Stomach (tissue), 9 donors: ENCODE data around the gene UGGT2. TPM values are rescaled to one million over a fixed set of nuclear protein-coding genes. Genes with fewer than 3 reads are reported as not detected.

Source experiments
- DNase-seq, 2 donors: peaks; one replicate each; pipeline versions ENCODE4 v3.0.0 to v3.0.0-alpha.2; 2013 to 2019
- H3K27ac ChIP-seq, 5 donors: fragments of 200-600 bp in 4 of 5; sonication (generic) in 4 of 5; one replicate each; pipeline ENCODE4 v1.5.1; 2013 to 2019; ENCODE audit warnings: mild to moderate bottlenecking in 1 of 5, moderate library complexity in 1 of 5
- H3K27me3 ChIP-seq, 3 donors: fragments of 200-600 bp; sonication (generic); one replicate each; pipeline ENCODE4 v1.5.1; 2017 to 2019; ENCODE audit warnings: mixed run types in 1 of 3
- H3K36me3 ChIP-seq, 4 donors: fragments of 200-600 bp; sonication (generic); 1 replicate in 3 of 4; 2 replicates in 1 of 4; pipeline ENCODE4 v1.5.1; 2016 to 2019
- H3K4me1 ChIP-seq, 4 donors: fragments of 200-600 bp; sonication (generic); one replicate each; pipeline ENCODE4 v1.5.1; 2016 to 2019
- H3K4me3 ChIP-seq, 4 donors: fragments of 200-600 bp; sonication (generic) in 3 of 4; one replicate each; pipeline ENCODE4 v1.5.1; 2016 to 2019; ENCODE audit warnings: mild to moderate bottlenecking in 1 of 4
- H3K9me3 ChIP-seq, 4 donors: fragments of 200-600 bp; sonication (generic); one replicate each; pipeline ENCODE4 v1.5.1; 2016 to 2019
- CTCF ChIP-seq, 7 experiments: fragments of 450-650 bp in 4 of 7; fragments of 200-600 bp in 3 of 7; sonication (generic) in 3 of 7; IDR thresholded peaks; one replicate each; pipeline ENCODE4 v1.5.1; 2016 to 2019; ENCODE audit warnings: antibody characterized with exemption in 7 of 7, control low read depth in 2 of 7, mild to moderate bottlenecking in 1 of 7
- EP300 ChIP-seq: sonication (generic); formaldehyde crosslinking; IDR thresholded peaks from one replicate; pipeline ENCODE4 v1.6.1; 2017; ENCODE audit warnings: antibody characterized with exemption
- POLR2A ChIP-seq, 4 donors: fragments of 450-650 bp; IDR thresholded peaks; one replicate each; pipeline ENCODE4 v1.6.1; 2016; ENCODE audit warnings: antibody characterized with exemption in 4 of 4, control low read depth in 2 of 4, mild to moderate bottlenecking in 1 of 4, moderate library complexity in 1 of 4
- POLR2AphosphoS5 ChIP-seq, 3 donors: sonication (generic); formaldehyde crosslinking; IDR thresholded peaks; one replicate each; pipeline ENCODE4 v1.6.1; 2016; ENCODE audit warnings: antibody characterized with exemption in 3 of 3
- WGBS, 5 donors: extraction: QIAGEN DNeasy Blood & Tissue Kit in 3 of 5; methylation state at CpG; one replicate each; pipeline versions ENCODE4 v1.1.5 to v1.1.7; 2013 to 2018; 5-methylcytosine and 5-hydroxymethylcytosine counted together
- intact Hi-C: fragments of 100-400 bp; cut with DNase I; formaldehyde crosslinking; loops from one replicate; pipeline ENCODE4 v1.15.1; 2023; ENCODE audit warnings: low total_unique reads
- polyA plus RNA-seq, 3 donors: library from polyadenylated mRNA; stranded (reverse); fragments of 200-250 nt; gene quantifications; one replicate each; pipeline ENCODE4 v1.2.3, GENCODE V29; 2013
- total RNA-seq, 5 donors: library from RNA; depleted of rRNA; stranded (reverse); fragments of >200 nt; gene quantifications; one replicate each; pipeline versions ENCODE4 v1.1.0 to v1.2.3, GENCODE V29; 2014 to 2016
- donor health status: healthy with polysubstance abuse.
- donor health status: Bipolar disorder and iron deficiency.
- donor health status: healthy.

The UGGT2 gene
- total and polyA plus RNA-seq, 8 donors, result 2.1 to 140 (median 21.6) TPM

DNA sequence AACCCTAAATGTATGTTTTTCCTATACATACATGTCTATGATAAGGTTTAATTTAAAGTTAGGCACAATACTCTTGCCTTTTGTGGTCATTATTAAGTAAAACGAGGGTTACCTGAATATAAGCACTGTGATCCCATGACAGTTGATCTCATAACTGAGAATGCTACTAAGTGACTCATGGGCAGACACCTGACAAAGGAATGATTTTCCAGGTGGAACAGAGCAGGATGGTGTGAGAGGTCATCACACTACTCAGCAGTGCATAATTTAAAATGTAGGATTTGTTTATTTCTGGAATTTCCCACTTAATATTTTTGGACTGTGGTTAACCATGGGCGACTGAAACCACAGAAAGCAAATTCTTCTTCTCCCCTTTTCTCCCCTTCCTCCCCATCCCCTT, 178.9 kb downstream of the UGGT2 start:
- Histone ChIP-seq H3K27ac (no peak overlapping the region), H3K4me1 (no peaks in the 10 kb centered on the region), H3K27me3 (no peaks in the 10 kb centered on the region), H3K4me3 (no peak overlapping the region), H3K9me3 (no peaks in the 10 kb centered on the region), H3K36me3 (peaks cover 4 to 47% (median 29%) of the 10 kb centered on the region in 4 donors)
- WGBS, 5 donors, result 81 to 93% (median 89%) methylated on average over 2 of the region's 2 CpGs
- intact Hi-C loops, result no loop called here
- TF ChIP-seq POLR2A (IDR thresholded peaks at IDR 0.05) (no peak), POLR2AphosphoS5 (IDR thresholded peaks at IDR 0.05) (no peak), CTCF (IDR thresholded peaks at IDR 0.05) (no peak), EP300 (no peak)
- DNase-seq, result no peak

- no peaks in the 10 kb centered on the region for H3K27me3 ChIP-seq
- TF ChIP-seq CTCF (IDR thresholded peaks at IDR 0.05) (no peak), POLR2A (IDR thresholded peaks at IDR 0.05) (no peak)
- no peak overlapping the region for H3K4me3 ChIP-seq
- no peaks in the 10 kb centered on the region for H3K4me1 ChIP-seq
- DNase-seq, result no peak
- 91 to 97% (median 93%) methylated on average over 4 of the region's 4 CpGs for WGBS, 5 donors
- H3K36me3 ChIP-seq, result peaks cover 4 to 35% (median 18%) of the 10 kb centered on the region in 4 donors
- no peaks in the 10 kb centered on the region for H3K9me3 ChIP-seq
- no peak overlapping the region for H3K27ac ChIP-seq
- intact Hi-C loops, result no loop called here
These were observed 182.8 kb downstream of the UGGT2 start for GRCh38 chr13:95870421-95870820.

DNA sequence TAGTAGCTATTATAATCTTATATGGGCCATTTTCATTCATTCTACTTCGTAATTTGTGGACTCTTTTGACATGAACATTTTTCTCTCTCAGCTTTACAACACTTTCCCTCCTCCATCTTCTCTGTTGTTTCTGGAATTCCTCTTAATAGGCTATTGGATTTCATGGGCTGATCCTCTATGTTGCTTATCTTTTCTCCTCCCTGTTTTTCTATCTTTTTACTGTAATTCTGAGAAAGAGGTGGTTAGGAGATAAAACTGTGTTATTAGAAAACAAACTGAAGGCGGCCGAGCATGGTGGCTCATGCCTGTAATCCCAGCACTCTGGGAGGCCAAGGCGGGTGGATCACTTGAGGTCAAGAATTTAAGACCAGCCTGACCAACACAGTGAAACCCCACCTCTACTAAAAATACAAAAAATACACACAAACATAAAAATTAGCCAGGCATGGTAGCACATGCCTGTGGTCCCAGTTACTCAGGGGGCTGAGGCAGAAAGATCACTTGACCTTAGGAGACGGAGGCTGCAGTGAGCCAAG, 188.1 kb downstream of the UGGT2 start:
- no peaks in the 10 kb centered on the region for H3K27me3 ChIP-seq
- intact Hi-C loops, result no loop called here
- no peak overlapping the region for H3K4me3 ChIP-seq
- no peaks in the 10 kb centered on the region for H3K9me3 ChIP-seq
- H3K4me1 ChIP-seq, result no peaks in the 10 kb centered on the region
- H3K36me3 ChIP-seq, result peaks cover 0 to 12% (median under 1%) of the 10 kb centered on the region in 4 donors
- no peak for TF ChIP-seq EP300
- no peak for TF ChIP-seq POLR2A (IDR thresholded peaks at IDR 0.05)
- TF ChIP-seq CTCF (IDR thresholded peaks at IDR 0.05), result no peak
- no peak for TF ChIP-seq POLR2AphosphoS5 (IDR thresholded peaks at IDR 0.05)
- 91 to 96% (median 92%) methylated on average over 5 of the region's 5 CpGs for WGBS, 5 donors
- DNase-seq, result no peak
- H3K27ac ChIP-seq, result no peak overlapping the region

- H3K4me1 ChIP-seq, result peaks cover 0 to 10% (median 2%) of the 10 kb centered on the region in 4 donors
- H3K36me3 ChIP-seq, result peaks cover 0 to 5% (median 0%) of the 10 kb centered on the region in 4 donors
- TF ChIP-seq POLR2AphosphoS5 (IDR thresholded peaks at IDR 0.05) (no peak), POLR2A (IDR thresholded peaks at IDR 0.05) (no peak), EP300 (no peak), CTCF (IDR thresholded peaks at IDR 0.05) (no peak)
- H3K4me3 ChIP-seq, result no peak overlapping the region
- DNase-seq, result no peak
- no peaks in the 10 kb centered on the region for H3K27me3 ChIP-seq
- intact Hi-C loops, result no loop called here
- no peaks in the 10 kb centered on the region for H3K9me3 ChIP-seq
- no peak overlapping the region for H3K27ac ChIP-seq
These were observed 190.8 kb downstream of the UGGT2 start for GRCh38 chr13:95862408-95862807.
